Neural progenitor cell (in vitro differentiated cells): Measurements from ENCODE around the gene PLA2G4B. TPM values are rescaled to one million over a fixed set of nuclear protein-coding genes. Genes with fewer than 3 reads are reported as not detected.
"Not testable (repeated sequence)": the region's sequence is repeated elsewhere in the genome, so short reads cannot be mapped to it uniquely, and the experiment has no call there.

Source experiments
- DNase-seq: peaks from one replicate; pipeline ENCODE4 v3.0.0-alpha.2; 2016; ENCODE audit warnings: low spot score
- H2AFZ ChIP-seq: fragments of 200-600 bp; sonication (generic); replicated peaks from 2 replicates; pipeline ENCODE4 v1.6.1; 2016; ENCODE audit warnings: antibody characterized with exemption
- H3F3A ChIP-seq: fragments of 200-600 bp; sonication (generic); 2 replicates; pipeline ENCODE4 v1.6.1; 2016; ENCODE audit warnings: antibody characterized with exemption, low read depth
- H3K27ac ChIP-seq: fragments of 200-600 bp; sonication (generic); 2 replicates; pipeline ENCODE4 v1.5.1; 2016; ENCODE audit warnings: mild to moderate bottlenecking
- H3K27me3 ChIP-seq: fragments of 200-600 bp; sonication (generic); 2 replicates; pipeline ENCODE4 v1.6.1; 2016; ENCODE audit warnings: mild to moderate bottlenecking, moderate library complexity
- H3K36me3 ChIP-seq: fragments of 200-600 bp; sonication (generic); 2 replicates; pipeline ENCODE4 v1.5.1; 2016
- H3K4me1 ChIP-seq: fragments of 200-600 bp; sonication (generic); 2 replicates; pipeline ENCODE4 v1.6.1; 2016; ENCODE audit warnings: mixed run types
- H3K4me2 ChIP-seq: fragments of 200-600 bp; sonication (generic); 2 replicates; pipeline ENCODE4 v1.6.1; 2016
- H3K4me3 ChIP-seq: fragments of 200-600 bp; sonication (generic); 2 replicates; pipeline ENCODE4 v1.5.1; 2016
- H3K79me2 ChIP-seq: fragments of 200-600 bp; sonication (generic); 2 replicates; pipeline ENCODE4 v1.6.1; 2016; ENCODE audit warnings: low read depth
- H3K9ac ChIP-seq: fragments of 200-600 bp; sonication (generic); 2 replicates; pipeline ENCODE4 v1.6.1; 2016
- H3K9me3 ChIP-seq: fragments of 200-600 bp; sonication (generic); 2 replicates; pipeline ENCODE4 v1.5.1; 2016; ENCODE audit warnings: low read depth
- H4K20me1 ChIP-seq: fragments of 200-600 bp; sonication (generic); 2 replicates; pipeline ENCODE4 v1.6.1; 2016; ENCODE audit warnings: low read depth
- H3K27ac Mint-ChIP-seq: 3 replicates; pipeline ENCODE4 v1.8.0; 2021; ENCODE audit warnings: mixed read lengths
- H3K27me3 Mint-ChIP-seq: 2 replicates; pipeline ENCODE4 v1.8.0; 2022; ENCODE audit warnings: low read depth, mild to moderate bottlenecking, inconsistent platforms, moderate library complexity, mixed read lengths; ENCODE audit not compliant: insufficient read depth
- H3K36me3 Mint-ChIP-seq: 3 replicates; pipeline ENCODE4 v1.8.0; 2021; ENCODE audit warnings: mixed read lengths
- H3K4me1 Mint-ChIP-seq: 3 replicates; pipeline ENCODE4 v1.8.0; 2021; ENCODE audit warnings: mixed read lengths
- H3K4me3 Mint-ChIP-seq: 3 replicates; pipeline ENCODE4 v1.8.0; 2021; ENCODE audit warnings: mild to moderate bottlenecking, moderate library complexity, mixed read lengths
- H3K9me3 Mint-ChIP-seq: 3 replicates; pipeline ENCODE4 v1.8.0; 2020; ENCODE audit warnings: mixed read lengths
- CTCF ChIP-seq: fragments of 200-600 bp; sonication (generic); IDR thresholded peaks from 2 replicates; pipeline ENCODE4 v1.5.1; 2017; ENCODE audit warnings: antibody characterized with exemption, mild to moderate bottlenecking
- EZH2 ChIP-seq: fragments of 200-600 bp; sonication (generic); IDR thresholded peaks from 2 replicates; pipeline ENCODE4 v1.6.1; 2017; ENCODE audit warnings: antibody characterized with exemption, mild to moderate bottlenecking, moderate library complexity
- EZH2phosphoT487 ChIP-seq: fragments of 200-600 bp; sonication (generic); IDR thresholded peaks from 2 replicates; pipeline ENCODE4 v1.6.1; 2017; ENCODE audit warnings: antibody characterized with exemption
- total RNA-seq: library from RNA; depleted of rRNA; stranded (reverse); fragments of >200 nt; gene quantifications from 2 replicates; pipeline ENCODE4 v1.2.3, GENCODE V29; 2015; ENCODE audit warnings: low replicate concordance

The PLA2G4B gene
- total RNA-seq, 1 donor from 2014 or later = 2.0 TPM

GRCh38 chr15:41829959-41830646 is 8.5 kb upstream of the PLA2G4B start:
- peaks cover 9% of the 10 kb centered on the region for H3K27me3 Mint-ChIP-seq
- H3F3A ChIP-seq = peaks cover 6% of the 10 kb centered on the region
- no peak overlapping the region for H3K4me3 ChIP-seq
- peaks cover 10% of the 10 kb centered on the region for H3K27me3 ChIP-seq
- H3K9me3 Mint-ChIP-seq = no peaks in the 10 kb centered on the region
- no peak overlapping the region for H3K27ac Mint-ChIP-seq
- H3K79me2 ChIP-seq = peaks cover 8% of the 10 kb centered on the region
- no peak overlapping the region for H2AFZ ChIP-seq
- H3K4me1 ChIP-seq = peaks cover 7% of the 10 kb centered on the region
- no peak overlapping the region for H3K4me3 Mint-ChIP-seq
- H3K4me1 Mint-ChIP-seq = peaks cover 19% of the 10 kb centered on the region
- DNase-seq = no peak
- no peaks in the 10 kb centered on the region for H4K20me1 ChIP-seq
- peaks cover 11% of the 10 kb centered on the region for H3K36me3 Mint-ChIP-seq
- no peaks in the 10 kb centered on the region for H3K9me3 ChIP-seq
- H3K9ac ChIP-seq = no peak overlapping the region
- TF ChIP-seq EZH2phosphoT487 (no peak), CTCF (no peak), EZH2 (no peak)
- H3K36me3 ChIP-seq = no peaks in the 10 kb centered on the region
- H3K4me2 ChIP-seq = no peak overlapping the region
- H3K27ac ChIP-seq = no peak overlapping the region

- H3K9me3 ChIP-seq, H3K36me3 ChIP-seq, H3F3A ChIP-seq, H3K27ac Mint-ChIP-seq, H3K4me3 Mint-ChIP-seq, H3K4me2 ChIP-seq, H2AFZ ChIP-seq, H3K9ac ChIP-seq, H3K4me1 ChIP-seq, H3K27me3 ChIP-seq, H3K4me3 ChIP-seq, DNase-seq, H3K9me3 Mint-ChIP-seq, H3K79me2 ChIP-seq, H3K27ac ChIP-seq, H4K20me1 ChIP-seq: not testable (repeated sequence)
- H3K4me1 Mint-ChIP-seq = peaks cover 15% of the 10 kb centered on the region
- peaks cover 11% of the 10 kb centered on the region for H3K36me3 Mint-ChIP-seq
- peaks cover 12% of the 10 kb centered on the region for H3K27me3 Mint-ChIP-seq
These were observed 7.4 kb upstream of the PLA2G4B start for GRCh38 chr15:41831291-41831690.

- TF ChIP-seq EZH2 (no peak), EZH2phosphoT487 (no peak), CTCF (no peak)
These were observed 6.4 kb upstream of the PLA2G4B start for GRCh38 chr15:41832208-41832607.

GRCh38 chr15:41832875-41833274 is 5.8 kb upstream of the PLA2G4B start:
- Histone ChIP-seq H3K9me3 (no peaks in the 10 kb centered on the region), H3K4me1 (no peaks in the 10 kb centered on the region), H3F3A (no peaks in the 10 kb centered on the region), H2AFZ (no peak overlapping the region), H3K27ac (no peak overlapping the region), H3K4me3 (no peak overlapping the region), H3K4me2 (no peak overlapping the region), H3K9ac (no peak overlapping the region), H3K27me3 (no peaks in the 10 kb centered on the region), H3K79me2 (peaks cover 8% of the 10 kb centered on the region), H4K20me1 (no peaks in the 10 kb centered on the region), H3K36me3 (no peaks in the 10 kb centered on the region)
- Mint-ChIP-seq H3K4me1 (peaks cover 11% of the 10 kb centered on the region), H3K27me3 (peaks cover 9% of the 10 kb centered on the region), H3K36me3 (peaks cover 13% of the 10 kb centered on the region), H3K9me3 (no peaks in the 10 kb centered on the region), H3K4me3 (no peak overlapping the region), H3K27ac (peak overlapping the region; percentile 76)
- no peak for DNase-seq
- TF ChIP-seq CTCF (no peak), EZH2 (no peak), EZH2phosphoT487 (no peak)

More at GRCh38 chr15:41832208-41832607, 6.4 kb upstream of the PLA2G4B start:
- Histone ChIP-seq H3K27ac (no peak overlapping the region), H3K4me3 (no peak overlapping the region), H4K20me1 (no peaks in the 10 kb centered on the region), H2AFZ (no peak overlapping the region), H3K27me3 (peaks cover 4% of the 10 kb centered on the region), H3F3A (no peaks in the 10 kb centered on the region), H3K4me2 (no peak overlapping the region), H3K9me3 (no peaks in the 10 kb centered on the region), H3K4me1 (no peaks in the 10 kb centered on the region), H3K36me3 (no peaks in the 10 kb centered on the region), H3K79me2 (peaks cover 8% of the 10 kb centered on the region), H3K9ac (no peak overlapping the region)
- no peaks in the 10 kb centered on the region for H3K9me3 Mint-ChIP-seq
- no peak overlapping the region for H3K4me3 Mint-ChIP-seq
- peak overlapping the region; percentile 76 for H3K27ac Mint-ChIP-seq
- H3K36me3 Mint-ChIP-seq = peaks cover 12% of the 10 kb centered on the region
- H3K4me1 Mint-ChIP-seq = peaks cover 11% of the 10 kb centered on the region
- no peak for DNase-seq
- H3K27me3 Mint-ChIP-seq = peaks cover 12% of the 10 kb centered on the region
